HG03108 (cell line): ENCODE results near the gene SPTBN5.

Source experiments
- ATAC-seq: cut with Tn5 transposase; IDR thresholded peaks from one replicate; pipeline ENCODE4 v1.9.1; 2021; ENCODE audit warnings: moderate library complexity; ENCODE audit not compliant: unreplicated experiment

SPTBN5 gene

DNA sequence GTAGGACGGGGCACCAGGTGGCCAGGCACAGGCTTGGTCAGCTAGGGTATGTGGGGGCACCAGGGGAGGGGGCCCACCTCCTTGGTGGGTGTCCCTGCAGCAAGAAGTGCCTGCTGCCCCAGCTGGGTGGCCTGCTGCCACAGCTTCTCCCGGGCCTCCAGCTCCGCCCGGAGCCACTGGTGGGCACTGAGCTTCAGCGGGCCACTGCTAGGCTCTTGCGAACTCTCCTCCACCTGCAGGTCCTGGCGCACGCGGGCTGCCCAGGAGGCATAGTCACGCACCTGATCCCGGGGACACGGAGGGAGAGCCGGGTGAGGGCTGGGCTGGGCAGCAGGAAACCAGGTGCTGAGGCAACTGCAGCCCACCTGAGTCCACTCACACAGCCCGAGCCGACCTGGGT is 25.5 kb downstream of the SPTBN5 start:
- ATAC-seq, result no peak

DNA sequence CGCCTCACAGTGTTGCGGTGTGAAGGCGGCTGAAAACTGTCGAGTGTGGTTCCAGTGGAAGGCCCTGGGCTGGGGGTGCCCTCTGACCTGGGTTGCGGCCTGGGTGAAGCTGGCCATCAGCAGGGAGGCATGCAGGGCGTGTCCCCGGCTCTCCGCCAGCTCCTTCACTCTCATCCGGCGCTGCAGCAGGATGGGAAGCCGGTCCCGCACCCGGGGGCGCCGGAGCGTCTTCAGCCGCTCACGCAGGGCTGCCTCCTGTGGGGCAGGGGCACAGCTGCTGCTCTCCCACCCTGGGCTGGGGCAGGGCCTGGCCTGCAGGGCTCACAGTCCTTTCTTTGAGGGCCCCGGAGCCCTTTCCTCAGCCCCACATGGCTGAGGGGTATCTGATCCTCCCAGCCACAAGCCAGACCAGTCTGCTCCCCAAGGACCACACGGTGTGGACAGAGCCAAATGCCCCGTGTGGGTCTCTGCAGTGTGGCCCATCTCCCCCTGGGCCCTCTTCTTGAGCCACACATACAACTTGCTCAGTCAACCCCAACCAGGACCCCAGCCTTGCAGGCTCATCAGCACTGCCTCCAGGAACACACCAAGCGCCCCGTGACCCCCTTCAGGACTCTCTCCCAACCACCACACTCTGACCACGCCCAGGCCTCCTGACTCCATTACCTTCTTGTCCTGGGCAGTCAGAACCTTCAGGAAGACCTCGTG is 26.8 kb downstream of the SPTBN5 start:
- ATAC-seq, result no peak

DNA sequence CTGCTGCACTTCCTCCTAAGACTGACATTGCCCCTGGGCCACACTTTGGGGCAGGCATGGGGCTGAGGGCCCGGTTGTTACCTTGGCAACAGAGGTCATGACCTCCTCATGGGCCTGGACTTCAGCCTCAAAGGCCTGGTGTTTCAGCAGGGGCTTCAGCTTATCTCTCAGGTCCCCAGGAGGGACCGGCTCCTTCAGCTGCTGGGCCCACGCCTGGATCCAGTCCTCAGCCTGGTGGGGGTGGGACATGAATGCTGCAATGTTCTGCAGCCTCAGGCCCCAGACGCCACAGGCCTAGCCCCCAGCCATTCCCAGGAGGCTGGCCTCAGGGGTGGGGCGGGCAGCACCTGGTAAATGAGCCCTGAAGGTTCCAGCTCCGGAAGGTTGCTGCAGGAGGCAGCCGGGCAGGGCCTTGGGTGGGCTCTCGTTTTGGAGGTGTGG is 27.6 kb downstream of the SPTBN5 start:
- no peak for ATAC-seq

- ATAC-seq, result no peak
Observed at GRCh38 chr15:41865490-41866055, 28.3 kb downstream of the SPTBN5 start.

DNA sequence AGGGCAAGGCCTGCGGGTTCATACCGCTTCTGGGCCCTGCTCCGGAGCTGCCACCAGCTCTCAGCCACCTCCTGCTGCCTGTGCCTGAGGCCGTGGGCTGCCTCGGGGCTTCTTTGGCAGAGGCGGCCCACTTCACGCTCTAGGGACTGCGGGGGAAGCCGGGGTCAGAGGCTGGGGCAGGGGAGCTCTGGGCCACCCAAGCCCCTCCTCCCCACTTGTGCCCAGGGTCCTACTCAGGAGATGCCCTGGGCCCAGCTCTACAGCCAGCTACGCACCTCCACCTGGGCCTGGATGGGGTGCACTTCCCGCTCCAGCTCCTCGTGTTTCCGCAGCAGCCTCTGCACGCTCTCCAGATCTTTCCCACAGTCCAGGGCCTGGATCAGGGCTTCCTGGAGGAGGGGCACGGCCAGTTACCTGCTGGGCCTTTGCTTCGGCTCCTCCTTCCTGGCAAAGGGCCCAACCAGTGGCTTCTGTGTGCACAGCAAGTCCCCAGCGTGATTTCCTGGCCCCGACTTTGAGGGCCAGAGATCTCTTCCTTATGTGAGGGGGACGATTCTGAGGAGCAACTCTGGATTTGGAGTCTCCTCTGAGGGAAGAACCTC is 31.2 kb downstream of the SPTBN5 start:
- no peak for ATAC-seq

DNA sequence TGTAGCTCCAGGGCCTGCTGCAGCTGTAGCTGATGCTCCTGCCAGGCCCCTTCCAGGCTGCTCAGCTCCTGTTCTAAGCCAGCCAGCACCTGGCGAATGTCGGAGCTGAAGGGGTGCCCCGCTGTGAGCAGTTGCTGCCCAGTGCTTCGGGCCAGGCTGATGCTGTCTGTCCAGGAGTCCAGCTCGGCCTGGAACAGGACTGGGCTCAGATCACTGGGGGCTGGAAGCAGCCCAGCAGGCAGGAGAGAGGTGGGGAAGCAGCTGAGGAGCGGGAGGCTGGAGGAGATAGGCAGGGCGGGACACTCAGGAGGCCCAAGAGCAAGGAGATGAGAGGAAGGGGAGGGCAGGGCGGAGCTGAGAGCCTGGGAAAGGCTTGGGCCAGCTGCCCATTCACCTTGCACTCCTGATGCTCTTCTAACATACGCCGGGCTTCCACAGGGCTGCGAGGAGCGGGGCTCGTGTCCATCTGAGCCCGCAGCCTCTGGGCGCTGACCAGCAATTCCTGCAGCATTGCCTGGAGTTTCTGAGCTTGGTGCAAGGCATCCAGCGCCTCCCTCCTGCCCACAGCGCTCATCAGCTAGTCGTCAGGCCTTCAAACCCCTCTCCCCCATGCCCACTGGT is 32.0 kb downstream of the SPTBN5 start:
- ATAC-seq, result no peak

DNA sequence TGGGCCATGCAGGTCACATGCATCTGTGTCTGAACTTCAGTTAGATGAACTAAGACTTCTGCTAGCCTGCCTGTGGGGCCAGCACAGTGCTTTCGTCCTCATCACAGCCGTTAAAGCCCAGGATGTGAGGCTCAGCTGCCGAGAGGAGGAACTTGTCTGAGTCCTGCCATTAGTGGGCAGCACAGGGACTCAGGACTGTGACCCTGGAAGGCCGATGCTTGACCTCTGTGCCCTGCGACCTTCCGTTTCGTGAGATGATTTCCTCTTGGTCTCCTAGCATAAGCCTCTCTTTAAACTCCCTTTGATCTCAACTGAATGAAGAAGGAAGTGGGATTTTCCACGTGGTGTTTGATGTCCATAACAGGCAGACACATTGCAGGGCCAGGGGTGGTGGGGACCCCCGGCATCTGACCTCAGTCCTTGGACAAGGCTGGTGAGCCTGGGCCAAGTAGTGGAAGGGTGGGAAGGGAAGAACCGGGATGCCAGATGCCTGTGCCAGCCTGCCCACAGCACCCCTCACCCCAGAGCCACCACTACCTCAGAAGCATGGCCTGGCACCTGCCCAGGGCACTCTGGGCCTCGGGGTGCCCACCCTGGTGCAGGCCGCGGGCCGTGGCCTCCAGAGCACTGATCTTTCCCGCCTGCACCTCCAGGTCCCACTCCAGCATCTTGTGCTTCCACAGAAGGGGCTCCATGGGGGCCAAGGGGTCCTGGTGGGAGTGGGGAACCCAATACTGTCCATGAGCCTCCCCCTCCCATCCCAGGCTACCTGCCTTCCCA is 33.6 kb downstream of the SPTBN5 start:
- ATAC-seq, result no peak

DNA sequence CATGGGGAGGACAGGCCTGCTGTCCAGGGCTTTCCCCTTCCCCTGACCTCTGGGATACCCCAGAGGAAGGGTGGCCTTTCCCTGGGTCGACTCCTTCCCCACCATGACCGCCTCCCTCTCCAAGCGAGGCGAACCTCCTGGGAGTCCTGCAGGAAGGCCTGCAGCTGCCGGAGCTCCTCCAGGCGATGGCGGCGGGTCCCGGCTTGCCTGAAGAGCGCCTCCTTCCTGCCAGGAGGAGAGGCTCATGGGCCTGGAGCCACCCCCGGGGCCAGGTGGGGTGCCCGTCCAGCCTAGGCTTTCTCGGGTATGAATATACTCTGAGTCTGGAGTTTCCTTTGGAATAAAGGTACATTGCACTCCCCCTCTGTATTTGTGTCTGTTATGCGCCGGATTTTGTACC is 35.1 kb downstream of the SPTBN5 start:
- no peak for ATAC-seq

DNA sequence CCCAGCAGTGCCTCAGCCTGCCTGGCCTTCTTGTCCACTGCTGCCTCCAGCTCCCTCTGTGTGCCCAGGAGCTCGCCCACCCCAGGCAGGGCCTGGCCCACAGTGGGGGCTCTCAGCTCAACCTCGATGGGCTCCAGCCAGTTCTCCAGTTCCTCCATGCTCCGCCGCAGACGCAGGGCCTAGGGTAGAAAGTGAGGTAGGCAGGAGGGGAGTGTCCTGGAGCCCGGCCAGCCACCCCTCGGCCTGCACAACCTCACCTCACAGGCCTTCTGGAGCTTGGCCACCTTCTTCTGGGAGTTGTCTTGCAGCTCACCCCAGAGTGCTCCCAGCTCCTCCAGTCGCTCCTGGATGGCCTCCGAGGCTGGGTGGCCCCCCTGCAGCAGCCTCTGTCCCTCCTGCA is 36.5 kb downstream of the SPTBN5 start:
- no peak for ATAC-seq

GRCh38 chr15:41856716-41857115 is 37.1 kb downstream of the SPTBN5 start:
- ATAC-seq, result no peak

- ATAC-seq, result no peak
Observed at GRCh38 chr15:41856262-41856661, 37.6 kb downstream of the SPTBN5 start.

DNA sequence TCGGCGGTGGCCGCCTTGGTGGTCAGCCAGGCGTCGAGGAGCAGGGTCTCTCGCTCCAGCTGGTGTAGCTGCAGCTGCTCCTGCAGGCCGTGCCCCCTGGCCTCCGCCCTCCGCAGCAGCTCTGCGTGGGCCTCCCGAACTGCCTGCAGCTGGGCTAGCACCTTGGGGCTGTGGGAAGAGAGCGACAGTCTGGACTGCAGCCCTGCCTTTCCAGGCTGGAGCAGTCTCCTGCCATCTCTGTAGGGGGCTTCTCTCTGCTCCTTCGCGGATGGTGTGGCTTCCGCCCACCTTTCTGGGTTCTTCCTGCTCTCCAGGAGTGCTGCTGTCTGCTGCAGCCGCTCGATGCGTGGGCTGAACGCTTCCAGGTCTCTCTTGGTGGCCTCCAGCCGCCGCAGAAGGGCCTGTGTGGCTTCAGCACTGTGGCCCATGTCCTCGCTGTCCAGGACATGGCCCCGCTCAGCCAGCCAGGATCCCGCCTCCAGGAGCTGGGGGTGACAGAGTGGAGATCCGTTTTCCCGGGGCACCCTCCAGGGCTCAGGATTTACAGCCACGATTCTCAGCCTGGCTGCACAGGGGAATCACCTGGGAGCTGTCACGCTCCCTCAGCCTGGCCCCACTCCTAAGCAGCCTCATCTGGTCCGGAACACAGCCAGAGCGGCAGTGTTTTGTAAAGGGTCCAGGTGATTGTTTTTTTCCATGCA is 38.4 kb downstream of the SPTBN5 start:
- ATAC-seq, result no peak

GRCh38 chr15:41854443-41854842 is 39.4 kb downstream of the SPTBN5 start:
- no peak for ATAC-seq

DNA sequence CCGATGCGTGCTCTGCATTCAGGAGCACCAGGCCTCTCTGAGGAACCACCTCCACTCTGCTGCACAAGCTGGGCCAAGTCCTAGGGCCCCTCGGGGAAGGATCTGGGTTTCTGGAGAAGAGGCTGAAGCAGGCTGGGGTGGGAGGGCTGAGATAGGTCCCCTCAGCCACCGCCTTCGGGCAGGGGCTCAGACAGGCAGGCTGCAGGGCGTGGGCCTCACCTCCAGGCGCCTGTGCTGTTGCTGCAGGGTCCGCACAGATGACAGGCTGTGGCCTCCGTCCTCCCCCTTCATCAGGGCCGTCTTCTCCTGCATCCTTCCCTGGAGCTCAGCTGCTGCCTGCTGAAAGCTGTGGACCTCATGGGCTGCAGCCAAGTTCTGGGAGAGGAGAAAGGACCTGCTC is 40.0 kb downstream of the SPTBN5 start:
- ATAC-seq, result no peak

DNA sequence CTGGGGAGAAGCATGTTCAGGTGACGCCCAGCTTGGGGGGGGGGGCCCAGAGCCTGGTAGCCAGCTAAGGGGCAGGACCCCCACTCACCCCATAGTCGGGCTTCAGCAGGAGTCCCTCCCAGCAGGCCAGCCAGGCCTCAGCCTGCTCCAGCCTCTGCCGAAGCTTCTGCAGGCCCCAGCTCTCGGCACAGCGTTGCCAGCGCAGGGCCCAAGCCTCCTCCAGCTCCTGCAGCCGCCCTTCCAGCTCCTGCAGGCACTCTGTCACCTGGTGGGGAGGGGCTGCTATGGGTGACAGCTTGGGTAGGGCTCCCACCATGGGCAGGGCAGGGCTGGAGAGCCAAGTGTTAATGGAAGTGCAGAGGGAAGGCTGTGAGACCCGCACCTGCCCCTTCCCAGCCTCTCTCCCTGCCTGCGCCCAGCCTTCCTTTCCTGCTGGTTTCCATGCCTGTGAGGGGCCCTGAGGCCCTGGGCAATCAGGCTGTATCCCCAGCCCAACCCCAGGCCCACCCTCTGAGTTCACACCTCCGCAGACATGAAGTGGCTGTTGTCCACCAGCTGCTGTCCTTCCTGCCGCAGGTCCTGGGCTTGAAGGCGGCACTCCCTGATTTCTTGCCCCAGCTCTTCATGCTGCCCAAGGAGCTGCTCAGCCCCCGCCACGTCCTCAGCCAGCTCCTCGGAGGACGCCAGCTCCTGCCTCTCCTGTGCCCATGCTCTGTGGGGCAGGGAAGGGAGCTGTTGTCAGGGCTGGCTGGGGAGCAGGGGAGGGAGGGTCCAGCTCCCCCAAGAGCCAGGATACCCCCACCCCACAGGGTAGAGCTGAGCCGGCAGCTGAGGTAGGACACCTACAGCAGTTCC is 40.9 kb downstream of the SPTBN5 start:
- no peak for ATAC-seq

- ATAC-seq, result no peak
Observed at GRCh38 chr15:41851755-41852370, 42.0 kb downstream of the SPTBN5 start.

DNA sequence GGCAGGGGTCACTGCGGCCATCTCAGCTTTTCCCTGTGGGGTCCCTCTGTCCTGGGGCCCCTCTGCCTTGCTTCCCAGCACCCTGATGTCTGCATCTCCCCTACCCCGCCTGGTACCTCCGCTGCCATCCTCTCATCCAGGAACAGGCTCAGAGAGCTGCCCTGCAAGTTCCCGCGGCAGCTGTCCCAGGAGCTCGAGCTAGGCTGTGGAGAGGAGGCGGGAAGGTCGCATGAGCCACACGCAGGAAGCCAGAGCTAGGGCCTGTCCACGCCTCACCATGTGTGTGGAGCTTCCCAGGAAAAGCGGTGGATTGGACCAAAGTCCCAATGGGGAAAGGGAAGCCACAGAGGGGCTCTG is 42.7 kb downstream of the SPTBN5 start:
- ATAC-seq, result no peak

DNA sequence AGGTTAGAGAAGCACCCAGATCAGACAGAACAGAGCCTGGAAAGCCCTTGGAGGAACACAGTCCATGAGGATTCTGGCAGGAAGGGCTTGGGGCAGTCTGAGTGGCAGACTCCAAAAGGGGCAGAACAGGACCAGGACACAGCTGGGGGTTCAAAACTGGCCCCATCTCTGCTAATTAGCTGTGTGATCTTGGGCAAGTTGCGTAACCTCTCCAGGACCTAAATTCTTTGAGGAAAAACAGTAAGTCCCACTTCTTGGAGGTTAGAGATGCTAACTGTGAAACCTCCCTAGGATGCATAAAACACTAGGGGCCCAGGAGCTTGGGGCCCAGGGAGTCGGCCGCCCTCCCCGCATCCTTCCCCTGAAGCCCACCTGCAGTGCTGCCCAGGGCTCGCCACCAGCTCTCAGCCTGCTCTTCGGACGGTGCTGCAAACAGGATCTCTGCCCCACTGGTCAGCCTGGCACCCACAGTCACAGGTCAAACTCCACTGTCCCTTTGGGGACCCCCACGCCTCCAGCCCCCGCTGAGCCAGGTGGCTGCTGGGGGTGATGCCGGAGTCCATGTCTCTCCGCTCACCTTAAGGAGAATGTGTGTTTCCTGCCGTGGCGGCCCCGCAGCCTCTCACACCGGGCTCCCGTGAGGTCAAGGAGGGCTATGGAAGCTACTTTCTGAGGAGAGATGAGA is 43.2 kb downstream of the SPTBN5 start:
- no peak for ATAC-seq

DNA sequence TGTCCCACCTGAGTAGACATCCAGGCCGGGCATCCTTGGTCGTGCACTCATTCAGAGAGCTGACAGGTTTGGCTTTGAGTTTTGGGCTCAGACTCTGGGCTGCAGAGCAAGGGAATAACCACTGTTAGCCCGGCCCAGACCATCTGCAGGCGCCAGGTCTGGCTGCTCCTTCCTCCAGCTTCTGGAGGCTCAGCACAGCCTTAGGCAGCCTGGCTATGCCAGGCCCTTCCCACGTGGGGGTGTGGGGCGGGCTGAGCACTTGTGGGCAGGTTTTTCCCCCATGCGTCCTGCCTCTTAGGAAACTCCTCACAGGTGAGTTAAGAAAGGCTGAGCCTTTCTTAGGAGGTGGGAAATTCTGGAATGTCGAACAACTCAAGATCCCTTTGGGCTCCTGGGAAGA is 44.0 kb downstream of the SPTBN5 start:
- ATAC-seq, result no peak
